ENCODE results near the gene LHX4.
A peak's percentile ranks its signal among the peaks of the same experiment; 100 is the strongest.

LHX4 gene

DNA sequence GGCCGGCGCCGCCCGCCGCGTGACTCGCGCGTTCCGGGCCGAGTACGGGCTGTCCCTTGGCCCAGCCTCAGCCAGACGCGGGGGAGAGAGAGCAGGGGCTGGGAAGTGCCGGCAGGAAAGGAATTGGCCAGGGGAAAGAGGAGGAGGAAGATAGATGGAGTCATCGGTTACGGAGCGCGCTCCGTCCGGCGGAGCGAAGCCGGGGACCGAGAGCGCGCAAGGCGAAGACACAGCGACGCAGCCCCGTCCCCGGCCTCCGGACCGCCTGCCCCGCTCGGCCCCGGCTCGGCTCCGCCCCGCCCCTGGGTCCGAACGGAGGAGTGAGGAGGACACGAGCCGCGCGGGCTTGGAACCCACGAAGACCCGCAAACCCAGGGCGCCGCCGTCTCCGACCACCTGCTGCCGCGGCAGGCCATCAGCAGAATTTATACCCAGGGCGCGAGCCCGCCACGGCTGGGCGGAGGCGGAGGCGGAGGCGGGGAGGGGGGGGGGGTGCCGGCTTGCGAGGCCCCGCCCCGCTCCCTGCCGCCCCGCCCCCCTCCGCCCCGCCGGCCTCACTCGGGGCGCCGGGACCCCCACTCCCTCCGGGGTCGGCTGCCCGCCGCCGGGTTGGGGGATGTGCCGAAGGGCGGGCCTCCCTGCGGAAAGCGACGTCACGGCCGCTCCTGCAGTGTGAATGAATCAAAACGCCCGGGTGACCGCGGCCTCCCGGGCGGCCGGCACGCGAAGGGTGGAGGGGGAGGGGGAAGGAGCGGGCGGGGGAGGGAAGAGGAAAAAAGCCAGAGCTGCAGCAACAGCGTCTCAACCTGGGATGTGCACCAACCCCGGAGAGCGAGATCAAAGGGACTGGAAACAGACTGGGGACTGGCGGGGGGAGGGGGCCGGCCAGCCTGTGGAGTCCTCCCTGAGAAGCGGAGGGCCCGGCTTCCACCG, at the start of gene LHX4:
TSS of gene LHX4 (plus strand) at position 782 of the 933 bp plus-strand sequence. CDS start 266 bp downstream, outside the sequence.
- Histone ChIP-seq H3K36me3 (ENCODE audit: insufficient read depth, low read length) (no peaks in the 10 kb centered on the region), H2AFZ (ENCODE audit: low read depth, low read length) (peak within 1 kb of the TSS; percentile 99), H3K4me3 (ENCODE audit: low read length) (peak within 1 kb of the TSS; percentile 53), H3K4me1 (ENCODE audit: insufficient read depth, low read length) (peaks cover 26% of the 10 kb centered on the region), H3K9me3 (ENCODE audit: low read length) (no peaks in the 10 kb centered on the region), H3K27me3 (ENCODE audit: insufficient read depth, low read length) (peaks cover 79% of the 10 kb centered on the region)

DNA sequence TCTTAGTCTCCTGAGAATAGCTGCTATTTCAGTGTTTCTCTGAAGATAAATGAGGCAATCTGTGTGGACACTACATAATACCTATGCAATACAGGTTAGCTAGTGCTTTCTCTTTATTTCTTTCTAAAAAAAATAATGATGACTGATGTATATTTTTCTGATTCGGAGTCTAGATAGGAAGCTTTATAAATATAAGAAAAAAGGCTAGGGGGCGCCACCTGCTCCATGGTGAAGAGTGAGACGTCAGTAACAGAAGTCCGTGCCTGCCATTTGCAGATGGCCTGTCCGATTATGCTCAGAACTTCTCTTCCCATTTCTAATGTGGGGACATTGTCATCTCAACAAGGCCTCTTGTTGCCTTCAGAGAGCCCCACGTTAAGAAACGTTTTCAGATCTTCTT, 49.0 kb upstream of the LHX4 start:
- no peaks in the 10 kb centered on the region for H3K9me3 ChIP-seq (ENCODE audit: low read length)
- no peak overlapping the region for H3K4me3 ChIP-seq (ENCODE audit: low read length)

DNA sequence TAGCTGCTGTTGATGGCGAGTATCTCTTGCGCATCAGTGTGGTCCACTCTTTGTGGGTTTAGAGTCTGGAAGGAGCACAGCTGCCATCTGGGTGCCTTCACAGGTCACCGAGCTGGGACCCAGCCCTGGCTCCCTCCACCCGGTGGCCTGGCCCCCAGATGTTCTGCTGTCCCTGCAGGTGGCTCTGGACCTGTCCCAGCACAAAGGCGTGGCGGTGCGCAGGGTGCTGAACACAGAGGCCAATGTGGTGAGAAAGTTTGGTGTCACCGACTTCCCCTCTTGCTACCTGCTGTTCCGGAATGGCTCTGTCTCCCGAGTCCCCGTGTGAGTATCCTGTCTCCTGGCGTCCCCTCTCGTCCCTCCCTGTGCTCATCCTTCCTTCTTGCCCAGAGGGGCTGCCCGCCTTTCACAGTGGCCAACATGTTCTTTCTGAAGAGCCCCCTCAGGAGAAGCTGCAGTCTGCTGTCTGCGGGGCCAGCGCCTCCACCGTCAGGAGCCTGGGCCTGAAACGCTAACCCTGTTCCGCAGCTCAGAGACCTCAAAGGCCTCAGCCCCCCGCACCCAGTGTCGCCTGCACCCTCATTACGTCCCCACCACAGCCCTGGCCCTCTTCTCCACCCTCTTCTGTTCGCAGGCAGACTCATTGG, 47.9 kb upstream of the LHX4 start:
- Histone ChIP-seq H3K36me3 (ENCODE audit: insufficient read depth, low read length) (peaks cover 9% of the 10 kb centered on the region), H3K27me3 (ENCODE audit: insufficient read depth, low read length) (no peaks in the 10 kb centered on the region), H3K4me3 (ENCODE audit: low read length) (no peak overlapping the region), H3K4me1 (ENCODE audit: insufficient read depth, low read length) (no peaks in the 10 kb centered on the region), H2AFZ (ENCODE audit: low read depth, low read length) (no peak overlapping the region), H3K9me3 (ENCODE audit: low read length) (no peaks in the 10 kb centered on the region)

More for the DNA sequence above, 49.0 kb upstream of the LHX4 start:
- Histone ChIP-seq H3K36me3 (ENCODE audit: insufficient read depth, low read length) (peaks cover 8% of the 10 kb centered on the region), H3K4me1 (ENCODE audit: insufficient read depth, low read length) (no peaks in the 10 kb centered on the region), H3K27me3 (ENCODE audit: insufficient read depth, low read length) (no peaks in the 10 kb centered on the region), H2AFZ (ENCODE audit: low read depth, low read length) (no peak overlapping the region)

- Histone ChIP-seq H3K27me3 (ENCODE audit: insufficient read depth, low read length) (no peaks in the 10 kb centered on the region), H3K4me1 (ENCODE audit: insufficient read depth, low read length) (no peaks in the 10 kb centered on the region), H3K9me3 (ENCODE audit: low read length) (no peaks in the 10 kb centered on the region), H3K36me3 (ENCODE audit: insufficient read depth, low read length) (peaks cover 9% of the 10 kb centered on the region), H2AFZ (ENCODE audit: low read depth, low read length) (no peak overlapping the region), H3K4me3 (ENCODE audit: low read length) (no peak overlapping the region)
Measured at GRCh38 chr1:180182643-180183311, 47.3 kb upstream of the LHX4 start.

- H2AFZ ChIP-seq (ENCODE audit: low read depth, low read length), result no peak overlapping the region
- H3K4me3 ChIP-seq (ENCODE audit: low read length), result no peak overlapping the region
- no peaks in the 10 kb centered on the region for H3K27me3 ChIP-seq (ENCODE audit: insufficient read depth, low read length)
- H3K36me3 ChIP-seq (ENCODE audit: insufficient read depth, low read length), result peaks cover 9% of the 10 kb centered on the region
- no peaks in the 10 kb centered on the region for H3K4me1 ChIP-seq (ENCODE audit: insufficient read depth, low read length)
- no peaks in the 10 kb centered on the region for H3K9me3 ChIP-seq (ENCODE audit: low read length)
Measured at GRCh38 chr1:180183426-180183825, 46.6 kb upstream of the LHX4 start.

- Histone ChIP-seq H2AFZ (ENCODE audit: low read depth, low read length) (no peak overlapping the region), H3K9me3 (ENCODE audit: low read length) (no peaks in the 10 kb centered on the region), H3K27me3 (ENCODE audit: insufficient read depth, low read length) (no peaks in the 10 kb centered on the region), H3K36me3 (ENCODE audit: insufficient read depth, low read length) (peaks cover 9% of the 10 kb centered on the region), H3K4me3 (ENCODE audit: low read length) (no peak overlapping the region), H3K4me1 (ENCODE audit: insufficient read depth, low read length) (no peaks in the 10 kb centered on the region)
Measured at GRCh38 chr1:180184041-180184440, 46.0 kb upstream of the LHX4 start.

DNA sequence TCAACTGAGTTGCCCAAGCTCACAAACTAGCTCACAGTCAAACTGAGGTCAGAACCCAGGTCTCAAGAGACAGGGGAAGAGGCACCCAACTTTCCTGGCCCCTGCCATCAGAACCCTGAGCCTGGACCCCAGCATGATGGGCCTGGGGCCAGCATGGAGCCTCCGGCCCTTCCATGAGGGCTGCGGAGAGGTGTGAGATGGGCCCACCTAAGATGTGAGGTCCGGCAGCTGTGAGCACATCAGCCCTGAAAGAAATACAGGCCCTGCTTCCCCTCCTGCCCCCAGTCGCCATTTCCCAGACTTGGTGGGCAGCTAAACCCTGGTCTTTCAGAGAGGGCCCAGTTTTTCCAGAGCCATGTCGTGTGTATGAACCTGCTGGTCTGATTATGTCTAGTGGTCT, 44.8 kb upstream of the LHX4 start:
- no peak overlapping the region for H3K4me3 ChIP-seq (ENCODE audit: low read length)
- no peaks in the 10 kb centered on the region for H3K4me1 ChIP-seq (ENCODE audit: insufficient read depth, low read length)

GRCh38 chr1:180185971-180186645, 44.0 kb upstream of the LHX4 start:
- no peaks in the 10 kb centered on the region for H3K27me3 ChIP-seq (ENCODE audit: insufficient read depth, low read length)
- H2AFZ ChIP-seq (ENCODE audit: low read depth, low read length), result no peak overlapping the region
- no peaks in the 10 kb centered on the region for H3K9me3 ChIP-seq (ENCODE audit: low read length)
- H3K36me3 ChIP-seq (ENCODE audit: insufficient read depth, low read length), result peaks cover 11% of the 10 kb centered on the region
- H3K4me1 ChIP-seq (ENCODE audit: insufficient read depth, low read length), result no peaks in the 10 kb centered on the region
- no peak overlapping the region for H3K4me3 ChIP-seq (ENCODE audit: low read length)

More for the DNA sequence above, 44.8 kb upstream of the LHX4 start:
- Histone ChIP-seq H3K9me3 (ENCODE audit: low read length) (no peaks in the 10 kb centered on the region), H2AFZ (ENCODE audit: low read depth, low read length) (no peak overlapping the region), H3K27me3 (ENCODE audit: insufficient read depth, low read length) (no peaks in the 10 kb centered on the region), H3K36me3 (ENCODE audit: insufficient read depth, low read length) (peaks cover 9% of the 10 kb centered on the region)

DNA sequence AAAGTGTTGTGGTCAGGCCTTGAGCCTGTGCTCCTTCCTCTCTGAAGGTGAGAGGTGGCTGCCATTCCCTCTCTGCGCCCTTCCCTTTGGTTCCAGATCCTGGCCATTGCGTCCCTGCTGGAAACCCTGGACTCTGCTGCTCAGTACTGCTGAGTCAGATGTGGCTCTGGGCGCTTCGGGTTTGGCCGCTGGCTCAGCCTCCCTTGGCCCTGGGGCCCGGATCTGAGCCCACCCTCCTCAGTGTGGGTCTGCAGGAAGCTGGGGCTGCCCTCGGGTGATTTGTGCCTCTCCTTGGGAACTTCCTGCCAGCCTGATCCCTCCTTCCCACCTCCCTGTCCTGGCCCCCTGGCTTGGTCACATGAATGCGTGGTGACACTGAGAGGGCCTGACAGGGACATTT, 43.2 kb upstream of the LHX4 start:
- no peak overlapping the region for H2AFZ ChIP-seq (ENCODE audit: low read depth, low read length)
- no peaks in the 10 kb centered on the region for H3K9me3 ChIP-seq (ENCODE audit: low read length)
- peaks cover 10% of the 10 kb centered on the region for H3K36me3 ChIP-seq (ENCODE audit: insufficient read depth, low read length)
- H3K27me3 ChIP-seq (ENCODE audit: insufficient read depth, low read length), result no peaks in the 10 kb centered on the region
- H3K4me1 ChIP-seq (ENCODE audit: insufficient read depth, low read length), result no peaks in the 10 kb centered on the region
- no peak overlapping the region for H3K4me3 ChIP-seq (ENCODE audit: low read length)

DNA sequence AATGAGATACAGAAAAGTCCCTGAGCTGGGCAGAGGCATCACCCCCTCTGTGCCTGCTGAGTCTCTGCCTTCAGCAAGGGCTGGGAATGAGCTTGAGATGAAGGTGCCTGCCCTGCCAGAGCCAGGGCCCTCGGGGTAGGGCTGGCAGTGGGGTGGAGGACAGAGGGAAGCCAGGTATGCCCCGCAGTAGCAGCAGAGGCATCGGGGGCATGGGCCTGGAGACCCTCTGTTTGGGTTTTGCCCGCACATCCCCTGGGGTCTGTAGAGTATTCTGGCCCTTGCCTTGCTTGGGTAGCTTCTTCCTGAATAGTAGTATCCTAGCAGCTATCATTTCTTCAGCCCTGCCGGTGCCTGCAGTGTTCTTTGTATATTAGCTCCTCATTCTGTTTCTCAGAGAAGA, 42.4 kb upstream of the LHX4 start:
- Histone ChIP-seq H3K36me3 (ENCODE audit: insufficient read depth, low read length) (peaks cover 9% of the 10 kb centered on the region), H3K4me1 (ENCODE audit: insufficient read depth, low read length) (no peaks in the 10 kb centered on the region), H3K27me3 (ENCODE audit: insufficient read depth, low read length) (no peaks in the 10 kb centered on the region), H3K9me3 (ENCODE audit: low read length) (no peaks in the 10 kb centered on the region), H3K4me3 (ENCODE audit: low read length) (no peak overlapping the region), H2AFZ (ENCODE audit: low read depth, low read length) (no peak overlapping the region)

DNA sequence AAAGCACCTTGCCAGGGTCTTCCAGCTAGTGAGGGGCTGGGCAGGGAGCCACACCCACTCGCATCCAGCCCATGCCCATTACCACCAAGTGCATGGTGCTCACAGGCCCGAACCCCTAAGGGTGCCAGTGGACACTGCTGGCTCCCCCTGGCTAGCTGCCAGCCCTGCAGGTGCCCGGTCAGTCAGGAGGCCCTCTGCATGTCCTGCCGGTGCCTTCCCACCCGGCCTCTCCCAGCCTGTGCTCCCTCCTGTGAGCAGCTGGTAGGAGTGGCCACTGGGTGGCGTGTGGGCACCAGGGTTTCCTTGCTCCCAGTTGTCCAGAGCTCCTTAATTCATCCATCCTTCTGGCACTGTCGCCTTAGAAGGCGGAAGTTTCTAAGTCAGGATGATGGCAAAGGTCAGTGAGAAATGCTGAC, 42.0 kb upstream of the LHX4 start:
- H3K4me1 ChIP-seq (ENCODE audit: insufficient read depth, low read length), result no peaks in the 10 kb centered on the region
- no peaks in the 10 kb centered on the region for H3K9me3 ChIP-seq (ENCODE audit: low read length)
- H3K36me3 ChIP-seq (ENCODE audit: insufficient read depth, low read length), result peaks cover 9% of the 10 kb centered on the region
- no peak overlapping the region for H2AFZ ChIP-seq (ENCODE audit: low read depth, low read length)
- H3K27me3 ChIP-seq (ENCODE audit: insufficient read depth, low read length), result no peaks in the 10 kb centered on the region
- H3K4me3 ChIP-seq (ENCODE audit: low read length), result no peak overlapping the region

GRCh38 chr1:180188684-180189175, 41.3 kb upstream of the LHX4 start:
- Histone ChIP-seq H2AFZ (ENCODE audit: low read depth, low read length) (no peak overlapping the region), H3K4me3 (ENCODE audit: low read length) (no peak overlapping the region), H3K4me1 (ENCODE audit: insufficient read depth, low read length) (no peaks in the 10 kb centered on the region), H3K9me3 (ENCODE audit: low read length) (no peaks in the 10 kb centered on the region), H3K36me3 (ENCODE audit: insufficient read depth, low read length) (peaks cover 9% of the 10 kb centered on the region), H3K27me3 (ENCODE audit: insufficient read depth, low read length) (no peaks in the 10 kb centered on the region)

Data from neuron (in vitro differentiated cells).